ENCODE results near the gene MALAT1.
A peak's percentile ranks its signal among the peaks of the same experiment; 100 is the strongest.

The MALAT1 gene

DNA sequence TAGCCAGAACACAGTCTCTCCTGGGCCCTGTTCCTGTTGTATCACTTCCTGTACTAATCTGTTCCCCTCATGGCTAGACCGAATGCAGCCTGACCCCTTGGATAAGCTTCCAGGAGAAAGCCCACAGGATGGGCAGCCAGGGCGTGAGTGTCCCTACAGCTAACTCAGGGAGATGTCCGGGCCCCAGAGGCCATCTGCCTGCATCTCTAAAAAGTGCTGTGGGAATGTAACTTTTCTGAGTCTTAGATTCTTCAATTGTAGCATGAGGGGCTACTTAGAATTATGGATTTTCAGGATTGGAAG, 7.7 kb upstream of the MALAT1 start:
- DNase-seq (ENCODE audit: low read depth), result no peak
- H3K4me3 ChIP-seq (ENCODE audit: low read depth, low read length), result no peak overlapping the region

GRCh38 chr11:65491614-65492386, 7.0 kb upstream of the MALAT1 start:
- DNase-seq (ENCODE audit: low read depth), result peak; percentile 87

More for the DNA sequence above, 7.7 kb upstream of the MALAT1 start:
- TF ChIP-seq, protein P1, sequence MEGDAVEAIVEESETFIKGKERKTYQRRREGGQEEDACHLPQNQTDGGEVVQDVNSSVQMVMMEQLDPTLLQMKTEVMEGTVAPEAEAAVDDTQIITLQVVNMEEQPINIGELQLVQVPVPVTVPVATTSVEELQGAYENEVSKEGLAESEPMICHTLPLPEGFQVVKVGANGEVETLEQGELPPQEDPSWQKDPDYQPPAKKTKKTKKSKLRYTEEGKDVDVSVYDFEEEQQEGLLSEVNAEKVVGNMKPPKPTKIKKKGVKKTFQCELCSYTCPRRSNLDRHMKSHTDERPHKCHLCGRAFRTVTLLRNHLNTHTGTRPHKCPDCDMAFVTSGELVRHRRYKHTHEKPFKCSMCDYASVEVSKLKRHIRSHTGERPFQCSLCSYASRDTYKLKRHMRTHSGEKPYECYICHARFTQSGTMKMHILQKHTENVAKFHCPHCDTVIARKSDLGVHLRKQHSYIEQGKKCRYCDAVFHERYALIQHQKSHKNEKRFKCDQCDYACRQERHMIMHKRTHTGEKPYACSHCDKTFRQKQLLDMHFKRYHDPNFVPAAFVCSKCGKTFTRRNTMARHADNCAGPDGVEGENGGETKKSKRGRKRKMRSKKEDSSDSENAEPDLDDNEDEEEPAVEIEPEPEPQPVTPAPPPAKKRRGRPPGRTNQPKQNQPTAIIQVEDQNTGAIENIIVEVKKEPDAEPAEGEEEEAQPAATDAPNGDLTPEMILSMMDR (conservative IDR thresholded peaks at IDR 0.05; ENCODE audit: low read depth, low read length), result no peak

DNA sequence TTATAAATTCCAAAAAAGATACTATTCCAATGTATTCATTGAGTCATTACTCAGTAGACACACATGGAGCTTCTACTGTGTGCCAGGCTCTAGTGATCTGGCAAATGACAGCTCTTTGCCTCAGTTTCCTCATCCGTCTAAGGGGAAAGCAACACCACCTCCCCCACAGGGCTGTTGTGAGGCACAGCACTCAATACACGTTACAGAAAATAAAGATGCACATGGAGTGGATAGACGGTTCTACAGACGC, 6.5 kb upstream of the MALAT1 start:
- DNase-seq (ENCODE audit: low read depth), result no peak
- TF ChIP-seq, protein P1 (conservative IDR thresholded peaks at IDR 0.05; ENCODE audit: low read depth, low read length), result no peak
- no peak overlapping the region for H3K4me3 ChIP-seq (ENCODE audit: low read depth, low read length)

More at GRCh38 chr11:65491614-65492386, 7.0 kb upstream of the MALAT1 start:
- no peak overlapping the region for H3K4me3 ChIP-seq (ENCODE audit: low read depth, low read length)
- TF ChIP-seq, protein P1 (conservative IDR thresholded peaks at IDR 0.05; ENCODE audit: low read depth, low read length), result no peak

- peak; percentile 92 for DNase-seq (ENCODE audit: low read depth)
- H3K4me3 ChIP-seq (ENCODE audit: low read depth, low read length), result no peak overlapping the region
- TF ChIP-seq, protein P1 (conservative IDR thresholded peaks at IDR 0.05; ENCODE audit: low read depth, low read length), result no peak
These were observed 6.0 kb upstream of the MALAT1 start for GRCh38 chr11:65492637-65493366.

- H3K4me3 ChIP-seq (ENCODE audit: low read depth, low read length), result no peak overlapping the region
- peak; percentile 96 for DNase-seq (ENCODE audit: low read depth)
- TF ChIP-seq, protein P1 (conservative IDR thresholded peaks at IDR 0.05; ENCODE audit: low read depth, low read length), result no peak
These were observed 5.3 kb upstream of the MALAT1 start for GRCh38 chr11:65493367-65494176.

DNA sequence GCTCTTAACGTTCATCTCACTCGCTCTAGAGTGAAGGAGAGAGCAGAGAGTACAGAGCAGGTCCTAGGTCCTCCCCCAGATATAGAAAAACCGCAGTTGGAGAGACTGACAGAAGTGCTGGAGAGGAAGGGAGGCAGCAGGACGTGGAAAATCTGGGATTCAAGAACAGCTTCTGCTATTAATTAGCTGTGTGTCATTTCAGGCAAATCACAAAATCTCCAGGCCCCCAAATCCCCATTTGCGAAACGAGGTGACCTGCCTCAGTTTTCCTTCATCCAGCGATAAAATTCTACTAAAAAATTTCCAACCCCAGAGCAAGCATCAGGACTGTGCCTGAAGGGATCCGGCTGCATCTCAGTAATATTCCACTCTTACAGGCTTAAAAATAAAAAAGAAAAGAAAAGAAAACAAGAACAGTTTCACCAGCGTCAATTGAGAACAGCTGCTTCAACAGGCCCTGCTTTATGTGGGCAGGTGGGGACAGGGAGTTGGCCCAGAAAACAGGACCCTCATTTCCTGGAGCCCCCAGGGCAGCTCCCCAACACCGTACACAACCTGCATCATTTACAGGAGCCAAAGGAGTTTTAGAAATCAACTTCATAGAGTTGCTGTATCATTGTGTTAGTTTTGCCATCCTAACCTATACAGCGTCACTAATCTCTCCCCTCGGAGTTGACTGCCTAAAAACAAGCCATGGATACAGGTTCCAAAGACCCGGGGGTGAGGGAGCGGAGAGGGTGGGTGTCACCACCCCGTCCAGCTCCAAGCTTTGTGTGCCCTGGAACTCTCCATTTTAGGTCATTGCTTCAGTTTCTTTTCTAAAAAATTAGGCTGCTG, 2.3 kb upstream of the MALAT1 start:
- DNase-seq (ENCODE audit: low read depth), result peak; percentile 48
- TF ChIP-seq, protein P1 (conservative IDR thresholded peaks at IDR 0.05; ENCODE audit: low read depth, low read length), result no peak
- peak overlapping the region; percentile 32 for H3K4me3 ChIP-seq (ENCODE audit: low read depth, low read length)
